ENCODE measurements around the gene ARHGAP6.
A peak's percentile ranks its signal among the peaks of the same experiment; 100 is the strongest.

GRCh38 chrX:11435568-11435967, 230.2 kb downstream of the ARHGAP6 start:
- TF ChIP-seq TSHZ2 (CRISPR knock-in tag; IDR thresholded peaks at IDR 0.05) (no peak), PATZ1 (CRISPR knock-in tag; IDR thresholded peaks at IDR 0.05; ENCODE audit: borderline replicate concordance) (no peak), RARB (CRISPR knock-in tag; IDR thresholded peaks at IDR 0.05) (no peak), ARNTL (CRISPR knock-in tag; IDR thresholded peaks at IDR 0.05; ENCODE audit: borderline replicate concordance, low read depth) (no peak), BACH2 (CRISPR knock-in tag; IDR thresholded peaks at IDR 0.05; ENCODE audit: borderline replicate concordance) (no peak), ZC3H10 (CRISPR knock-in tag; IDR thresholded peaks at IDR 0.05) (no peak), SNAI2 (CRISPR knock-in tag; IDR thresholded peaks at IDR 0.05) (no peak), CREB5 (CRISPR knock-in tag; IDR thresholded peaks at IDR 0.05; ENCODE audit: low read depth) (no peak), GLIS3 (CRISPR knock-in tag; IDR thresholded peaks at IDR 0.05) (no peak), ESRRG (CRISPR knock-in tag; IDR thresholded peaks at IDR 0.05) (no peak), ISL1 (CRISPR knock-in tag; IDR thresholded peaks at IDR 0.05) (0 out of 2 replicates have a peak, but pooled peaks have one; percentile 54)
